GM12878 (cell line): ENCODE data around the gene ITPR2. TPM values are rescaled to one million over a fixed set of nuclear protein-coding genes. Genes with fewer than 3 reads are reported as not detected.

Source experiments
- ATAC-seq: fragments of 200-7000 bp; cut with Tn5 transposase; 3 replicates; pipeline ENCODE4 v1.9.1; 2020; ENCODE audit warnings: mild to moderate bottlenecking, moderate library complexity
- BruUV-seq: library from RNA; stranded (reverse); fragments of 400-500 nt; replicated peaks from 2 replicates; lab custom pipeline; 2021; lab: Mats Ljungman, UMichigan
- CTCF ChIA-PET: fragments of 300-600 bp; sonication (Branson Sonifier 250); formaldehyde crosslinking; extraction: SDS; loops from one replicate; lab custom pipeline; 2021; ENCODE audit warnings: inconsistent platforms; lab: Yijun Ruan, JAX
- POLR2A ChIA-PET: fragments of 350-600 bp; formaldehyde crosslinking; extraction: SDS; loops from one replicate; lab custom pipeline; 2021; ENCODE audit warnings: inconsistent platforms; lab: Charles Lee
- RAD21 ChIA-PET: fragments of 300-600 bp; sonication (Branson Sonifier 250); formaldehyde crosslinking; loops from one replicate; lab custom pipeline; 2023; ENCODE audit warnings: antibody characterized with exemption; ENCODE audit not compliant: unreplicated experiment; lab: Charles Lee
- SMC1A ChIA-PET: fragments of 300-600 bp; sonication (Branson Sonifier 250); formaldehyde crosslinking; loops from one replicate; lab custom pipeline; 2023; ENCODE audit not compliant: unreplicated experiment, uncharacterized antibody; lab: Charles Lee
- DNase-seq: peaks from one replicate; pipeline ENCODE4 v3.0.0-alpha.2; 2011; ENCODE audit warnings: low read depth, low spot score
- FAIRE-seq: peaks from 3 replicates; lab custom pipeline; 2011; peaks lifted over from hg19 to GRCh38; lab: Jason Lieb, UNC
- H2AFZ ChIP-seq: 2 replicates; pipeline ENCODE4 v1.6.0; 2011; ENCODE audit warnings: low read depth, low read length, control low read depth; ENCODE audit not compliant: control insufficient read depth
- H3K27ac ChIP-seq: 2 replicates; pipeline ENCODE4 v1.5.1; 2011; ENCODE audit warnings: control low read depth; ENCODE audit not compliant: control insufficient read depth, insufficient read depth
- H3K27me3 ChIP-seq, 2 experiments: replicated peaks in 1 of 2; 2 replicates each; pipeline versions ENCODE4 v1.6.0 to v1.6.1; 2011; ENCODE audit warnings: low read length in 1 of 2; ENCODE audit not compliant: control insufficient read depth in 2 of 2, insufficient read depth in 2 of 2
- H3K36me3 ChIP-seq, 2 experiments: 2 replicates each; pipeline ENCODE4 v1.5.1; 2011; ENCODE audit warnings: low read length in 1 of 2; ENCODE audit not compliant: control insufficient read depth in 2 of 2, insufficient read depth in 2 of 2
- H3K4me1 ChIP-seq: 2 replicates; pipeline ENCODE4 v1.6.1; 2011; ENCODE audit warnings: mild to moderate bottlenecking, low read length, moderate library complexity, mixed read lengths; ENCODE audit not compliant: control insufficient read depth, insufficient read depth
- H3K4me2 ChIP-seq: 2 replicates; pipeline ENCODE4 v1.6.0; 2011; ENCODE audit warnings: control low read depth; ENCODE audit not compliant: control insufficient read depth, insufficient read depth
- H3K4me3 ChIP-seq: fragments of 200-600 bp; sonication (generic); 2 replicates; pipeline ENCODE4 v1.5.1; 2016
- H3K79me2 ChIP-seq: 2 replicates; pipeline ENCODE4 v1.6.0; 2011; ENCODE audit warnings: low read length; ENCODE audit not compliant: control insufficient read depth, insufficient read depth
- H3K9ac ChIP-seq: 2 replicates; pipeline ENCODE4 v1.8.0; 2011; ENCODE audit warnings: low read length, control low read depth, mixed read lengths; ENCODE audit not compliant: control insufficient read depth, insufficient read depth
- H3K9me3 ChIP-seq: replicated peaks from 3 replicates; pipeline ENCODE4 v1.5.1; 2011; ENCODE audit warnings: mild to moderate bottlenecking, low read length; ENCODE audit not compliant: control insufficient read depth, insufficient read depth
- H4K20me1 ChIP-seq: 2 replicates; pipeline ENCODE4 v1.6.0; 2011; ENCODE audit not compliant: control insufficient read depth, insufficient read depth
- ASH2L ChIP-seq: fragments of 300-600, 200-600 bp; sonication (generic); IDR thresholded peaks from 2 replicates; pipeline ENCODE4 v1.6.1; 2017; ENCODE audit warnings: low read depth, mild to moderate bottlenecking, borderline replicate concordance
- ATF7 ChIP-seq: fragments of 450-650 bp; IDR thresholded peaks from 2 replicates; pipeline ENCODE4 v1.6.1; 2016; ENCODE audit warnings: low read depth, mild to moderate bottlenecking
- EGR1 ChIP-seq, 2 experiments: IDR thresholded peaks; 1 replicate in 1 of 2; 2 replicates in 1 of 2; pipeline ENCODE4 v1.6.1; 2011 to 2012; ENCODE audit warnings: low read depth in 2 of 2, low read length in 2 of 2, borderline replicate concordance in 1 of 2, mild to moderate bottlenecking in 1 of 2, moderate library complexity in 1 of 2
- FOXM1 ChIP-seq: IDR thresholded peaks from 2 replicates; pipeline ENCODE4 v1.6.1; 2012; ENCODE audit warnings: low read depth, mild to moderate bottlenecking, inconsistent platforms, low read length, moderate library complexity
- IRF5 ChIP-seq: fragments of 450-650 bp; IDR thresholded peaks from 2 replicates; pipeline ENCODE4 v1.6.1; 2017; ENCODE audit warnings: borderline replicate concordance
- KLF5 ChIP-seq: fragments of 450-650 bp; IDR thresholded peaks from 2 replicates; pipeline ENCODE4 v1.6.1; 2014; ENCODE audit warnings: mild to moderate bottlenecking; ENCODE audit not compliant: partially characterized antibody
- MEF2B ChIP-seq: fragments of 450-650 bp; IDR thresholded peaks from 2 replicates; pipeline ENCODE4 v1.6.1; 2018; ENCODE audit warnings: mild to moderate bottlenecking, moderate library complexity; ENCODE audit not compliant: partially characterized antibody, poor library complexity, severe bottlenecking
- MTA3 ChIP-seq: IDR thresholded peaks from 2 replicates; pipeline ENCODE4 v1.6.1; 2012; ENCODE audit warnings: low read length, inconsistent platforms, borderline replicate concordance
- RCOR1 ChIP-seq: conservative IDR thresholded peaks from 2 replicates; pipeline ENCODE4 v1.6.1; 2012; ENCODE audit warnings: low read depth, low read length, improper control_type of control experiment
- ZNF217 ChIP-seq: fragments of 450-650 bp; IDR thresholded peaks from 2 replicates; pipeline ENCODE4 v1.6.1; 2017; ENCODE audit warnings: antibody characterized with exemption, mild to moderate bottlenecking
- whole genome bisulfite sequencing: methylation state at CpG from one replicate; pipeline ENCODE4 v1.1.6; 2016; ENCODE audit warnings: low lambda C conversion rate; ENCODE audit not compliant: insufficient replicate concordance, insufficient coverage; ENCODE audit errors: missing lambda C conversion rate; 5-methylcytosine and 5-hydroxymethylcytosine counted together
- in situ Hi-C: fragments of 300-500 bp; cut with MboI; formaldehyde crosslinking; loops from 9 replicates; pipeline ENCODE4 v1.14.3; 2018; ENCODE audit warnings: mixed read lengths
- intact Hi-C: fragments of 100-400 bp; cut with micrococcal nuclease; formaldehyde crosslinking; loops from one replicate; pipeline ENCODE4 v1.14.2; 2022; ENCODE audit not compliant: unreplicated experiment
- polyA plus RNA-seq, 11 experiments: library from polyadenylated mRNA; depleted of rRNA in 4 of 11; unstranded in 6 of 11; stranded (reverse) in 5 of 11; fragments of >200 nt; fragmentation: Nextera tagmentation in 4 of 11; fragmentation: Illumina TruSeq in 1 of 11; extraction: Ambion mirVana in 4 of 11; extraction: Trizol in 1 of 11; gene quantifications; 1 replicate in 1 of 11; 2 replicates in 10 of 11; pipeline versions ENCODE4 v1.2.1 to v1.2.3, GENCODE V29; 2011 to 2016; ENCODE audit warnings: inconsistent platforms in 2 of 11, missing spikeins in 2 of 11, low read depth in 1 of 11
- total RNA-seq, 4 experiments: library from RNA; depleted of rRNA in 3 of 4; stranded (reverse); fragments of >200 nt in 3 of 4; fragmentation: Illumina TruSeq in 1 of 4; extraction: Trizol in 1 of 4; gene quantifications; 2 replicates each; pipeline versions ENCODE4 v1.2.1 to v1.2.3, GENCODE V29; 2013 to 2021
- TF ChIP-seq, protein P1 (sequence below): fragments of 450-650 bp; IDR thresholded peaks from 2 replicates; pipeline ENCODE4 v1.6.1; 2018; ENCODE audit warnings: mild to moderate bottlenecking, low read depth, moderate library complexity; ENCODE audit not compliant: partially characterized antibody

Gene ITPR2
- total and polyA plus RNA-seq, 10 of the 15 experiments (the other 5 are each of a cell fraction or from before 2014, with no cell fraction given): 7.5 to 76.2 (median 47.1) TPM

DNA sequence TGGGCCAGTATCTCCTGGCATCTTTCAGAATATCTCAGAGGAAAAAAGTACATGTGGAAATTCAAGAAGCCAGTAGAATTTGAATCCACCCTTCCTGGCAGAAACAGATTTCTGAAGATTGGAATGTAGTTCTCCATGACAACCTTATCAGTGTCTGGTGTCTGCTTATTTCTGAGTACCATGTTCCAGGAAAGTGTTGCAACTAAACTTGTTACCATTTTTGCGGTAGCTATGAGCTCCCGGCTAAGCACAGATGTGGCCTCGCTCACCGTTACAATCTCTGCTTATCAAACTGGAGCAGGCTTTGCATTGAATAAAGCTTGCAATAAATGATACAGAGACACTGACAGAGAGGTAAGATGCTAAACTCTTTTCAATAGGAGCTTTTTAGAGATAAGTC is 13.0 kb upstream of the ITPR2 start:
- RAD21 ChIA-PET: interaction anchor here (0.7 to 4.9 kb wide), 15 partner anchors 13 to 273 kb away, joined by 3 to 51 read pairs (median 3); partner anchors contain the start of gene ITPR2
- peaks cover 10% of the 10 kb centered on the region for H3K4me1 ChIP-seq
- WGBS: 74% methylated on average over 4 of the region's 4 CpGs
- no peaks in the 10 kb centered on the region for H4K20me1 ChIP-seq
- H3K4me2 ChIP-seq: peak overlapping the region; percentile 72
- no peaks in the 10 kb centered on the region; the same call in 2 of the 3 replicates for H3K9me3 ChIP-seq
- no peak for DNase-seq
- TF ChIP-seq KLF5 (no peak), RCOR1 (no peak), ATF7 (no peak), ASH2L (no peak), MTA3 (no peak), MEF2B (no peak), IRF5 (no peak), ZNF217 (no peak), FOXM1 (no peak), EGR1 (IDR thresholded peaks at IDR 0.05; ENCODE audit: borderline replicate concordance in 1 of 2, low read depth in 2 of 2, low read length in 2 of 2) (no peak)
- TF ChIP-seq, protein P1, sequence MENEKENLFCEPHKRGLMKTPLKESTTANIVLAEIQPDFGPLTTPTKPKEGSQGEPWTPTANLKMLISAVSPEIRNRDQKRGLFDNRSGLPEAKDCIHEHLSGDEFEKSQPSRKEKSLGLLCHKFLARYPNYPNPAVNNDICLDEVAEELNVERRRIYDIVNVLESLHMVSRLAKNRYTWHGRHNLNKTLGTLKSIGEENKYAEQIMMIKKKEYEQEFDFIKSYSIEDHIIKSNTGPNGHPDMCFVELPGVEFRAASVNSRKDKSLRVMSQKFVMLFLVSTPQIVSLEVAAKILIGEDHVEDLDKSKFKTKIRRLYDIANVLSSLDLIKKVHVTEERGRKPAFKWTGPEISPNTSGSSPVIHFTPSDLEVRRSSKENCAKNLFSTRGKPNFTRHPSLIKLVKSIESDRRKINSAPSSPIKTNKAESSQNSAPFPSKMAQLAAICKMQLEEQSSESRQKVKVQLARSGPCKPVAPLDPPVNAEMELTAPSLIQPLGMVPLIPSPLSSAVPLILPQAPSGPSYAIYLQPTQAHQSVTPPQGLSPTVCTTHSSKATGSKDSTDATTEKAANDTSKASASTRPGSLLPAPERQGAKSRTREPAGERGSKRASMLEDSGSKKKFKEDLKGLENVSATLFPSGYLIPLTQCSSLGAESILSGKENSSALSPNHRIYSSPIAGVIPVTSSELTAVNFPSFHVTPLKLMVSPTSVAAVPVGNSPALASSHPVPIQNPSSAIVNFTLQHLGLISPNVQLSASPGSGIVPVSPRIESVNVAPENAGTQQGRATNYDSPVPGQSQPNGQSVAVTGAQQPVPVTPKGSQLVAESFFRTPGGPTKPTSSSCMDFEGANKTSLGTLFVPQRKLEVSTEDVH: no peak
- TF ChIP-seq, all 136 proteins: peak for 0
- no TSS peak for BruUV-seq
- ChIA-PET SMC1A (interaction anchor here (0.6 to 3.5 kb wide), 18 partner anchors 12 to 167 kb away, joined by 3 to 29 read pairs (median 4); partner anchors contain the start of gene ITPR2), CTCF (interaction anchor here (0.5 to 13.4 kb wide), 26 partner anchors 8 to 412 kb away, joined by 3 to 158 read pairs (median 4); partner anchors contain the start of gene ITPR2), POLR2A (interaction anchor here (0.6 to 2.1 kb wide), 7 partner anchors 13 to 468 kb away, joined by 3 to 15 read pairs (median 3); partner anchors contain the start of gene ITPR2)
- no peak overlapping the region; the same call in 1 of the 2 replicates for H3K9ac ChIP-seq
- no peaks in the 10 kb centered on the region for H3K79me2 ChIP-seq
- intact Hi-C loops (no loop called here), in situ Hi-C loops (no loop called here)
- no peaks in the 10 kb centered on the region for H3K27me3 ChIP-seq
- H3K36me3 ChIP-seq: no peaks in the 10 kb centered on the region
- peak overlapping the region; percentile 9; the same call in 1 of the 2 replicates for H3K27ac ChIP-seq
- H3K4me3 ChIP-seq: no peak overlapping the region
- peak overlapping the region; percentile 91 for H2AFZ ChIP-seq
- peak; percentile 57 for ATAC-seq
- FAIRE-seq: peak; percentile 57
